SK-N-SH treated with all-trans-retinoic acid at 6 μM for 48 hours (cell line): ENCODE data around the gene ASB2.

Experiments
- ATAC-seq: fragments of 200-7000 bp; cut with Tn5 transposase; 3 replicates; pipeline ENCODE4 v1.9.1; 2020; ENCODE audit warnings: mild to moderate bottlenecking, moderate library complexity
- ARNTL ChIP-seq: fragments of 450-650 bp; formaldehyde crosslinking; IDR thresholded peaks from 2 replicates; pipeline ENCODE4 v1.5.0; 2020; ENCODE audit warnings: low read depth, mild to moderate bottlenecking, moderate library complexity, borderline replicate concordance
- BACH2 ChIP-seq: fragments of 250-450 bp; sonication (Bioruptor Pico); IDR thresholded peaks from 2 replicates; pipeline ENCODE4 v1.9.0; 2021; ENCODE audit warnings: mild to moderate bottlenecking, borderline replicate concordance
- CREB5 ChIP-seq: fragments of 250-450 bp; sonication (Bioruptor Pico); IDR thresholded peaks from 2 replicates; pipeline ENCODE4 v1.5.1; 2020; ENCODE audit warnings: low read depth, mild to moderate bottlenecking, moderate library complexity
- CSDC2 ChIP-seq: fragments of 250-450 bp; sonication (Bioruptor Pico); IDR thresholded peaks from 2 replicates; pipeline ENCODE4 v1.5.0; 2020; ENCODE audit warnings: mild to moderate bottlenecking, moderate library complexity
- CSRNP3 ChIP-seq: fragments of 250-450 bp; sonication (Bioruptor Pico); IDR thresholded peaks from 2 replicates; pipeline ENCODE4 v1.5.1; 2021; ENCODE audit warnings: mild to moderate bottlenecking, moderate library complexity
- ESRRG ChIP-seq: fragments of 250-450 bp; sonication (Bioruptor Pico); IDR thresholded peaks from 2 replicates; pipeline ENCODE4 v1.6.1; 2021; ENCODE audit warnings: mild to moderate bottlenecking
- GLIS3 ChIP-seq: fragments of 250-450 bp; sonication (Bioruptor Pico); IDR thresholded peaks from 2 replicates; pipeline ENCODE4 v1.5.0; 2020; ENCODE audit warnings: mild to moderate bottlenecking, moderate library complexity
- ISL1 ChIP-seq: fragments of 250-450 bp; sonication (Bioruptor Pico); IDR thresholded peaks from 2 replicates; pipeline ENCODE4 v2.1.2; 2022; ENCODE audit warnings: mild to moderate bottlenecking, moderate library complexity
- OSR1 ChIP-seq: fragments of 250-450 bp; sonication (Bioruptor Pico); IDR thresholded peaks from 2 replicates; pipeline ENCODE4 v1.8.0; 2022; ENCODE audit warnings: moderate library complexity, mild to moderate bottlenecking, inconsistent platforms
- POU6F1 ChIP-seq: fragments of 250-450 bp; sonication (Bioruptor Pico); IDR thresholded peaks from 2 replicates; pipeline ENCODE4 v1.8.0; 2021; ENCODE audit warnings: low read depth, mild to moderate bottlenecking, moderate library complexity, borderline replicate concordance
- RARB ChIP-seq: fragments of 250-450 bp; sonication (Bioruptor Pico); IDR thresholded peaks from 2 replicates; pipeline ENCODE4 v1.8.0; 2021; ENCODE audit warnings: mild to moderate bottlenecking, moderate library complexity
- SNAI2 ChIP-seq: fragments of 250-450 bp; sonication (Bioruptor Pico); IDR thresholded peaks from 2 replicates; pipeline ENCODE4 v1.5.0; 2020; ENCODE audit warnings: mild to moderate bottlenecking, moderate library complexity
- TCF4 ChIP-seq: fragments of 250-450 bp; sonication (Bioruptor Pico); IDR thresholded peaks from 2 replicates; pipeline ENCODE4 v1.8.0; 2021; ENCODE audit warnings: mild to moderate bottlenecking, moderate library complexity, borderline replicate concordance
- TOX ChIP-seq: fragments of 250-450 bp; sonication (Bioruptor Pico); IDR thresholded peaks from 2 replicates; pipeline ENCODE4 v1.8.0; 2021; ENCODE audit warnings: mild to moderate bottlenecking, moderate library complexity, borderline replicate concordance
- TSHZ2 ChIP-seq: fragments of 250-450 bp; sonication (Bioruptor Pico); IDR thresholded peaks from 2 replicates; pipeline ENCODE4 v1.5.0; 2020; ENCODE audit warnings: mild to moderate bottlenecking, moderate library complexity
- ZC3H10 ChIP-seq: fragments of 250-450 bp; sonication (Bioruptor Pico); IDR thresholded peaks from 2 replicates; pipeline ENCODE4 v1.5.1; 2021; ENCODE audit warnings: mild to moderate bottlenecking, moderate library complexity
- ZFP3 ChIP-seq: fragments of 250-450 bp; sonication (Bioruptor Pico); IDR thresholded peaks from 2 replicates; pipeline ENCODE4 v1.5.0; 2020; ENCODE audit warnings: mild to moderate bottlenecking, moderate library complexity
- ZNF565 ChIP-seq: fragments of 450-650 bp; formaldehyde crosslinking; conservative IDR thresholded peaks from 2 replicates; pipeline ENCODE4 v1.5.0; 2020; ENCODE audit warnings: low read depth, mild to moderate bottlenecking, moderate library complexity
- ZNF70 ChIP-seq: fragments of 450-650 bp; formaldehyde crosslinking; IDR thresholded peaks from 2 replicates; pipeline ENCODE4 v1.5.0; 2020; ENCODE audit warnings: mild to moderate bottlenecking, moderate library complexity
- ZNF8 ChIP-seq: fragments of 450-650 bp; formaldehyde crosslinking; IDR thresholded peaks from 2 replicates; pipeline ENCODE4 v1.5.0; 2020; ENCODE audit warnings: mild to moderate bottlenecking, moderate library complexity

ASB2 gene

GRCh38 chr14:93926873-93927799 is 49.2 kb downstream of the ASB2 start, which contains the start of gene FAM181A:
TSS of gene FAM181A (plus strand) at chr14:93927344. CDS start at chr14:93928286, 942 bp downstream.
- no peak for TF ChIP-seq TOX (CRISPR knock-in tag)
- TF ChIP-seq OSR1 (CRISPR knock-in tag): no peak
- TF ChIP-seq CREB5 (CRISPR knock-in tag): no peak
- TF ChIP-seq ZNF70 (CRISPR knock-in tag): no peak
- TF ChIP-seq ZNF8: no peak
- no peak for TF ChIP-seq CSDC2 (CRISPR knock-in tag)
- no peak for TF ChIP-seq ZFP3 (CRISPR knock-in tag)
- no peak for TF ChIP-seq ARNTL
- TF ChIP-seq GLIS3 (CRISPR knock-in tag): no peak
- no peak for TF ChIP-seq ZNF565 (CRISPR knock-in tag)
- no peak for TF ChIP-seq BACH2
- no peak for ATAC-seq

- ATAC-seq: no peak
These were observed 50.0 kb downstream of the ASB2 start for GRCh38 chr14:93926245-93926872.

GRCh38 chr14:93925374-93925895 is 50.9 kb downstream of the ASB2 start:
- no peak for TF ChIP-seq GLIS3 (CRISPR knock-in tag)
- no peak for TF ChIP-seq CSRNP3 (CRISPR knock-in tag)
- TF ChIP-seq ESRRG (CRISPR knock-in tag): no peak
- ATAC-seq: no peak

More at GRCh38 chr14:93926245-93926872, 50.0 kb downstream of the ASB2 start:
- no peak for TF ChIP-seq ZC3H10 (CRISPR knock-in tag)
- no peak for TF ChIP-seq RARB (CRISPR knock-in tag)
- TF ChIP-seq OSR1 (CRISPR knock-in tag): no peak
- no peak for TF ChIP-seq POU6F1
- TF ChIP-seq ZNF565 (CRISPR knock-in tag): no peak

- ATAC-seq: no peak
- no peak for TF ChIP-seq ZNF565 (CRISPR knock-in tag)
- TF ChIP-seq TOX (CRISPR knock-in tag): no peak
- no peak for TF ChIP-seq CSDC2 (CRISPR knock-in tag)
- no peak for TF ChIP-seq ZNF8
- no peak for TF ChIP-seq ARNTL
- TF ChIP-seq ESRRG (CRISPR knock-in tag): no peak
- TF ChIP-seq TSHZ2: no peak
- no peak for TF ChIP-seq TCF4 (CRISPR knock-in tag)
- no peak for TF ChIP-seq GLIS3 (CRISPR knock-in tag)
- TF ChIP-seq ZFP3 (CRISPR knock-in tag): no peak
- no peak for TF ChIP-seq ISL1 (CRISPR knock-in tag)
- TF ChIP-seq SNAI2 (CRISPR knock-in tag): no peak
- no peak for TF ChIP-seq ZNF70 (CRISPR knock-in tag)
- no peak for TF ChIP-seq RARB (CRISPR knock-in tag)
- no peak for TF ChIP-seq ZC3H10 (CRISPR knock-in tag)
- no peak for TF ChIP-seq OSR1 (CRISPR knock-in tag)
- no peak for TF ChIP-seq POU6F1
- TF ChIP-seq BACH2: no peak
- no peak for TF ChIP-seq CREB5 (CRISPR knock-in tag)
These were observed 51.6 kb downstream of the ASB2 start for GRCh38 chr14:93924592-93925355.
